GM19035 (cell line): ENCODE measurements around the gene RELL1.

Experiments used
- ATAC-seq: cut with Tn5 transposase; IDR thresholded peaks from one replicate; pipeline ENCODE4 v1.9.1; 2021; ENCODE audit not compliant: unreplicated experiment

Gene RELL1

DNA sequence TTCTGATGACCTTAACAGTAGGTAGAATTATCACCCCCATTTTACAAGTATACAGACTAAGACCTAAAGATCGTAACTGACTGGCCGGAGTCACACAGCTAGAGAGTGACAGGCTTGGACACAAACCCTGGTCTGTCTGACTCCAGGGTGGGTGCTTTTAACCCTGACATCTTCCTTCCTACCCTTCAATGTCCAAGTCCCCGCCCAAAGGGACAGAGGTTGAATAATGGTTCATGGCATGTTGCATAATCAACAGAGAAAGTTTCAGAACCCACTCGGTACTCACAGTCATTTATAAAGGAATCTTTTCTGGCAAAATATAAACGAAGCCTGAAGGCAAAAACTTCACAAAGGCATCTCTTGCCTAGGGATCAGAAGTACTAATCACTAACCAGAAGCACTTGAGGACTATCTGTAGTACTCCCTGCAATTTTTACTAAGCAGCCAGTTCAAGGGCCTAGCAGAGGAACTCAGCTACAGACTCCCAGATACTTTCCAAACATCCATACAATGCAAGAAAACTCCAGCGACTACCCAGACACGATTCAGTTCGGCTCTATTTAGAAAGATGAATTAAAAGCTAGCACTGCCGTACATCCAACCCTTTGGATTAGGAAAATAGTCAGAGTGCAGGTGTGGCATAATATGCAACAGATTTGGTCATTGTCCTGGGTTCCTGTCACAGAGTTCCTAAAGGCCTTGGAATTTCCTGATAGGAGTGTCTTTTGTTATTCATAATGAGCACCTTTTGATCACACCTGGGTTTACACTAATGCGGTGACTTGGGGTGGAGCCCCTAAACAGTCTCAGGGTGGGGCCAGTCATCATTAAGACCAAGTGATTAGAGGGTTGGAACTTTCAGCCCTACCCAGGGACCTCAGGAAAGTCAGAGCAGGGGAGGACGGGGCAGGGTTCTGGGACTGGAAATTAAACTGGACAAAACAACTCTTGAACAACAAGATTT lies 44.0 kb downstream of the RELL1 start:
- ATAC-seq, result no peak

- no peak for ATAC-seq
Measured at GRCh38 chr4:37641352-37641751, 44.8 kb downstream of the RELL1 start.

DNA sequence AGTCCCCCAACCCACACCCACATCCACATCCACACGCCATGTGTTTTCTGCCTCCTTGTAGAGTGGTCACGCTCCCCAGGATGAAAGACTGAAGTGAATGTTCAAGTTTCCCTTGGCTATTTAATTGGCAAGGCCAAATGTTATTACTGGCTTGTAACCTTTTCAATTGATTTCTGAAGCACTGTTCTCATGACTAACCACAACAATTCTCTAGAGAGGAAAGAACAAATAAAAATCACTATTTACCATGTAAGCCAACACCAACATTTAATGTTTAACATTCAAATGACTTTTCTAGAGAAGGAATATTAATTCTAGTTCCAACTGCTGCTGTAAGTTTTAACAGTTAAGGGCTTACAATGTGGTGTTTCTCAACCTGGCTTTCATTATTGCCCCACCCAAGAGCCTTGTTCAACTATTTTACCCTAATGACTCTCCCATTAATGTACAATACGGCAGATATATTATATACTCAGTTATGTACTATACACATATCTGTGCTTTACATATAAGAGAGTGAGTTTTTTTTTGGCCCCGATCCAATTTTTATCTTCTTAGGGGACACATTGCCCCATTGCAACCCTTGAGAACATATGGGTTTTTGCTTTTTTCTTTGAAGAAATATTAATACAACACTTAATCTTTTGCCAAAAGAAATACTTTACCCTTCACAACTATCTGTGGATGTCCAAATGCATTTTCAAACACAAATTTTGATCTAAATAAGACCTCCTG lies 46.5 kb downstream of the RELL1 start:
- ATAC-seq, result no peak

- no peak for ATAC-seq
Measured at GRCh38 chr4:37635155-37635554, 51.0 kb downstream of the RELL1 start.

GRCh38 chr4:37634180-37634579 lies 52.0 kb downstream of the RELL1 start:
- no peak for ATAC-seq

DNA sequence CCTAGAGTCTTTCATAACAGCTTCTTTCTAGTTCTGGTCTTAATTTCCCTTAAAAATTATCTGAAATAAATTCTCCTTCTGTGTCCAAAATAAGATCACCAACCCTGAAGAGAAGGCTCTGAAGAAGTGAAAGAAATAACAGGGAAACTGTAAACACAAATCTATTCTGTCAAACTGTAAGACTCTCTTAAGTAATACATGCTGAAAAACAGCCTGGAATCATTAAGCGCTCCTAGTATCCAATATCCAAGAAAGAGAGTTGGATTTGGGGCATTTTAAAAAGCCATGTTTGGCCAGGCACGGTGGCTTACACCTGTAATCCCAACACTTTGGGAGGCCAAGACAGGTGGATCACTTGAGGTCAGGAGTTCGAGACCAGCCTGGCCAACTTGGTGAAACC lies 53.3 kb downstream of the RELL1 start:
- ATAC-seq, result no peak

GRCh38 chr4:37631551-37631950 lies 54.6 kb downstream of the RELL1 start:
- no peak for ATAC-seq

DNA sequence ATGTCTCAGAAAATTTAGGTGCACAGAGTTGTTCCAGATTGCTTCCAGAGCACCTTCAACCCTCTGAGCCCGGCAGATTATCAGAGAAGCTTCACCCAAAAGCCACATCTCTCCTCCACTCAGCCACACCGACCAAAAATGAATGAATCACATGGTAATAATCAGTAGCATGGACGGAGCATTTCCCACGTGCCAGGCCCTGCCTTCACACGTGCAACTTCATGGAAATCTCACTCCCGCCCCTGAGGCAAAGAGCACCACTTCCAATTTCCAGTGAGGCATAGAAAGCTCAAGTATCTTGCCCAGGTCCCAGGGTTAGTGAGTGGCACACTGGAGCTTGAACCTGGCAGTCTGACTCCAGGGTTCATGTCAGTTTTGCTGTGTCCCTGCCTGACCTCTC lies 56.5 kb downstream of the RELL1 start:
- no peak for ATAC-seq

GRCh38 chr4:37628977-37629609 lies 57.1 kb downstream of the RELL1 start:
- ATAC-seq, result no peak

DNA sequence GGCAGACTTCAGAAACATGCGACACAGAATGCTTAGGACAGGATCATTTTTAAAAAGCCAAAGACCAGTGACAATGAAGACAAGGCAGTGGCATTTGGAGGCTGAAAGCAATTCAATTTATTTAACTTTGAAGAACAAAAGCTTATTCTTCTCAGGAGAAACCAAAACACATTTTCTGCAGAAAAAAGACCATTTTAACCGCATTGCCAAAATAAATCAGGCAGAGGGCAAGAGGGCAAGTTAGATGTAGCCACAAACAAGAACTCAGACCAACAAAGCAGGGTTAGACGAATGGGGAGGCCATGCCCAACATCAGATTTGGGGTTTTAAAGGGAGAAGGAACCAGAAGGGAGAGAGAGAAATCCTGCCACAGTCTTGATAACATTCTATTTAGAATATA lies 58.9 kb downstream of the RELL1 start:
- no peak for ATAC-seq

DNA sequence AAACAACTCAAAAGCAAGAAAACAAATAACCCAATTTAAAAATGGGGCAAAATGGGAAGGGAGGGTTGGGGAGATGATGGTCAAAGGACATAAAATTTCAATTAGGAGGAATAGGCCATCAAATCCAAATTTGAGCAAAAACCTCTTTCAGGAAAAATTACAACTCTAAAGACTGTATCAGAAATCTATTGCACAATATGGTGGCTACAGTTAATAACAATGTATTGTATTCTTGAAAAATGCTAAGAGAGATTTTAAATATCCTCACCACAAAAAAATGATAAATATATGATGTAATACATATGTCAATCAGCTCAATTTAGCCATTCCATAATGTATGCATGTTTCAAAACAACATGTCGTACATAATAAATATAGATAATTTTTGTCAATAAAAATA lies 60.7 kb downstream of the RELL1 start:
- ATAC-seq, result no peak

- ATAC-seq, result no peak
Measured at GRCh38 chr4:37623940-37624339, 62.2 kb downstream of the RELL1 start.

GRCh38 chr4:37623125-37623524 lies 63.1 kb downstream of the RELL1 start:
- ATAC-seq, result no peak

GRCh38 chr4:37620176-37620575 lies 66.0 kb downstream of the RELL1 start:
- no peak for ATAC-seq

GRCh38 chr4:37615720-37616063 lies 70.5 kb downstream of the RELL1 start:
- no peak for ATAC-seq

- no peak for ATAC-seq
Measured at GRCh38 chr4:37615059-37615719, 71.0 kb downstream of the RELL1 start.

GRCh38 chr4:37612811-37613210 lies 73.4 kb downstream of the RELL1 start:
- no peak for ATAC-seq

DNA sequence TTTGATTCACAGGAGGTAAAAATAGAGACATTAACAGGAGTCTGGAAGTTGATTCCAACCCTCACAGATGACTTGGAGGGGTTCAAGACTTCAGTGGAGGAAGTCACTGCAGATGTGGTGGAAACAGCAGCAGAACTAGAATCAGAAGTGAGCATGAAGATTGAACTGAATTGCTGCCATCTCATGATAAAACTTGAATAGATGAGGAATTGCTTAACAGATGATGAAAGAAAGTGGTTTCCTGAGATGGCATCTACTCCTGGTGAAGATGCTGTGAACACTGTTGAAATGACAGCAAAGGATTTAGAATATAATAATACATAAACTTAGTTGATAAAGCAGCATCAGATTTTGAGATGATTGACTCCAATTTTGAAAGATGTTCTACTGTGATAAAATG lies 76.5 kb downstream of the RELL1 start:
- ATAC-seq, result no peak

DNA sequence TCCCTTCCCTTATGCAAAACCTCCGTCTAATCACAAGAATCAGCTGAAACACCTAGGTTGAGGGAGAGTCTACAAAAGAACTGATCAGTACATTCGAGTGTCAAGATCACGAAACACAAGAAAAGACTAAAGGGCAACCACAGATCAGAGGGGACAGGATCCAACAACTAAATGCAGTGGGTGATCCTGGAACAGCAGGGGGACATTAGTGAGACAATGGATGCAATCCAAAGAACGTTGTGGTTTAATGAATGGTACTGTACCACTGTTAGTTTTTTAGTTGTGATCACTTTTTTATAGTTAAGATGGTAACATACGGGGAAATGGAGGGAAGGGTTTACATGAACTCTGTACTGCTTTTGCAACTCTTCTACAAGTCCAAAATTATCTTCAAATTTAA lies 79.2 kb downstream of the RELL1 start:
- no peak for ATAC-seq

GRCh38 chr4:37605843-37606565 lies 80.2 kb downstream of the RELL1 start:
- no peak for ATAC-seq

DNA sequence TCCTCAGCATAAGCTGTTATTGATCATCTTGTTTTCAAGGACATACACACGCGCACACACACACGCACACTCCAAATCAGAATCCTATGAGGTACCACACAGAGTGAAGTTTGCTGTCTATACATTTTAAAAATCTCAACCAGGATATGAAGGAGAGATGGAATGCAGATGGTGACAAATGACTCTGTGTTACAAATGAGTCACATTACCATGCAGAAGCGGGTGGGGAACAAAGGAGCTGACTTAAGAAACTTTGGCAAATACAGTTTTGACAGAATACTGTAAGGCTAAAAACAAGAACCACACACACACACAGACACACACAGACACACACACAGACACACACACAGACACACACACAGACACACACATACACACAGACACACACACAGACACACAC lies 81.7 kb downstream of the RELL1 start:
- no peak for ATAC-seq
